ENCODE data around the gene ITGA6.

DNA sequence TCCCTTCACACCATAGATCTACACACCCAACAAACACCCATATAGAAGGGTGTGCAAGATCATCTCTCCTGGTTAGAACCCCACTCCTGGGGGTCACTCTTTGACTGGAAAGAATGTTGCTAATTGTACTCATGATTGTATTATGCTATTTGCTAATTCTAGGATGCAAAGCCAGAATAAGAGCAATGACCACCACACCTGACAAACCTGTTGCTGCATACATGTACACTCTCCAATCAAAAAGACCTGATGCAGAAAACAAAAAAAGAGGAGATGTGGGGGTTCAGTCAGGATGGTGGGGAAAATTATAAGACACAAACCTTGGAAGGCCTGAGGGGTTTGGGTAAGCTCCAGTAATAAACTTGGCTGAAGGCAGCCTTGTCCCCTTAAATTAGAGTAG is 91.6 kb downstream of the ITGA6 start:
- TF ChIP-seq, protein P1, sequence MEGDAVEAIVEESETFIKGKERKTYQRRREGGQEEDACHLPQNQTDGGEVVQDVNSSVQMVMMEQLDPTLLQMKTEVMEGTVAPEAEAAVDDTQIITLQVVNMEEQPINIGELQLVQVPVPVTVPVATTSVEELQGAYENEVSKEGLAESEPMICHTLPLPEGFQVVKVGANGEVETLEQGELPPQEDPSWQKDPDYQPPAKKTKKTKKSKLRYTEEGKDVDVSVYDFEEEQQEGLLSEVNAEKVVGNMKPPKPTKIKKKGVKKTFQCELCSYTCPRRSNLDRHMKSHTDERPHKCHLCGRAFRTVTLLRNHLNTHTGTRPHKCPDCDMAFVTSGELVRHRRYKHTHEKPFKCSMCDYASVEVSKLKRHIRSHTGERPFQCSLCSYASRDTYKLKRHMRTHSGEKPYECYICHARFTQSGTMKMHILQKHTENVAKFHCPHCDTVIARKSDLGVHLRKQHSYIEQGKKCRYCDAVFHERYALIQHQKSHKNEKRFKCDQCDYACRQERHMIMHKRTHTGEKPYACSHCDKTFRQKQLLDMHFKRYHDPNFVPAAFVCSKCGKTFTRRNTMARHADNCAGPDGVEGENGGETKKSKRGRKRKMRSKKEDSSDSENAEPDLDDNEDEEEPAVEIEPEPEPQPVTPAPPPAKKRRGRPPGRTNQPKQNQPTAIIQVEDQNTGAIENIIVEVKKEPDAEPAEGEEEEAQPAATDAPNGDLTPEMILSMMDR (conservative IDR thresholded peaks at IDR 0.05; ENCODE audit: low read length) = no peak
- TF ChIP-seq EZH2phosphoT487 (IDR thresholded peaks at IDR 0.05; ENCODE audit: borderline replicate concordance, low read depth, low read length) = no peak

Data from OCI-LY7 (cell line).